SH-SY5Y (cell line): ENCODE data around the gene PDPN.

Experiments used
- GATA2 ChIP-seq: IDR thresholded peaks from 2 replicates; pipeline ENCODE4 v1.6.1; 2011; ENCODE audit warnings: mild to moderate bottlenecking, low read depth, low read length
- GATA3 ChIP-seq: IDR thresholded peaks from 2 replicates; pipeline ENCODE4 v1.6.1; 2011; ENCODE audit warnings: low read depth, mild to moderate bottlenecking, low read length, moderate library complexity

The PDPN gene

DNA sequence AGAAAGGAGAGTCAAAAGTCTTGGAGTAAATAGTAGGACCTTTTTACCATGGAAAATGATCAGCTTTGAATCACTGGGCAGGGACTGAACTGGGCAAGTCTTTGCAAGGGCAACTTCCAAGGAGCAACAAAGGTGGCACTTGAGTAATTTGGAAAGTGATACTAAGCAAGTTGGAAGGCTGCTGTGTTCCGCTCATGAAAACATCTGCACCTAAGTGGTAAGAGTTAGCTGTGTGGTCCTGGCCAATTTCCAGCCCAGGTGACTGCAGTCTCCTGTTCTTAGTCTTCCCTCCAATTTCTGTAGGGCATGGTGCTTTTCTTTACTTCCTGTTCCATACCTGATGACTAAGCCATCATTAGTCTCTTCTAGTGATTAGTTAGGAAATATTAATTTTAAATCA is 80.8 kb downstream of the PDPN start:
- TF ChIP-seq GATA2 (no peak), GATA3 (no peak)

DNA sequence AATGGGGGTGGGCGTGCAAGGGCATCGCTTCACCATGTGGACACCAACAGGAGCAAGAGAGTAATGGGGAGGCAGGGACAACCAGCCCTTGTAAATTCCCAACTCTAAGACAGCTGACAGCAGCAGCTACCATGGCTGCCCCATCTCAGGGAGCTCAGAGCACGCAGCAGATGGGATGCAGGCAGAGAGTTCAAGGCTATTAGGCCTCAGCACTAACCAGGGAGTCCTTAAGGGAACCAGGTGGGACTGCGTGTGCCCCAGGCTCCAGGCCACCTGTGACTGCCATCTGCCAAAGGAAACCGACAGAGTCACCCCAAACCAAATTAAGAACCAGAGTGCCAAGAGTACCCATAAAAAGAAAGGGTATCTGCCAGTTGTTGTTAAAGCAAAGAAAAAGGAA is 82.7 kb downstream of the PDPN start:
- no peak for TF ChIP-seq GATA3
- no peak for TF ChIP-seq GATA2
